Neural cell (in vitro differentiated cells): ENCODE results near the gene MAGI2. TPM values are rescaled to one million over a fixed set of nuclear protein-coding genes. Genes with fewer than 3 reads are reported as not detected.

Experiments
- H2AFZ ChIP-seq: fragments of 200-600, 300-800 bp; sonication (generic), shearing (Covaris generic); 2 replicates; pipeline ENCODE4 v1.6.0; 2014; ENCODE audit warnings: low read depth, mild to moderate bottlenecking, antibody characterized with exemption, low read length, moderate library complexity
- H3F3A ChIP-seq: fragments of 200-600 bp; shearing (Covaris generic); 2 replicates; pipeline ENCODE4 v1.6.1; 2016; ENCODE audit warnings: mild to moderate bottlenecking, moderate library complexity, mixed read lengths, antibody characterized with exemption, low read length; ENCODE audit not compliant: insufficient read depth, poor library complexity, severe bottlenecking
- H3K27ac ChIP-seq: fragments of 200-600, 300-800 bp; sonication (generic), shearing (Covaris generic); 2 replicates; pipeline ENCODE4 v1.5.1; 2014; ENCODE audit warnings: mild to moderate bottlenecking, low read length, moderate library complexity
- H3K27me3 ChIP-seq: fragments of 300-800, 200-600 bp; sonication (generic), shearing (Covaris generic); 2 replicates; pipeline ENCODE4 v1.6.0; 2014; ENCODE audit warnings: mild to moderate bottlenecking, low read depth, low read length, moderate library complexity; ENCODE audit not compliant: insufficient read depth
- H3K36me3 ChIP-seq: fragments of 300-800, 200-600 bp; sonication (generic), shearing (Covaris generic); 2 replicates; pipeline ENCODE4 v1.5.1; 2014; ENCODE audit warnings: mild to moderate bottlenecking, antibody characterized with exemption, low read length, moderate library complexity; ENCODE audit not compliant: insufficient read depth
- H3K4me2 ChIP-seq: fragments of 300-800, 200-600 bp; sonication (generic), shearing (Covaris generic); 2 replicates; pipeline ENCODE4 v1.6.0; 2014; ENCODE audit warnings: mild to moderate bottlenecking, low read length
- H3K4me3 ChIP-seq: fragments of 300-800, 200-600 bp; sonication (generic), shearing (Covaris generic); 2 replicates; pipeline ENCODE4 v1.5.1; 2014; ENCODE audit warnings: mild to moderate bottlenecking, low read length, moderate library complexity
- H3K79me2 ChIP-seq: fragments of 200-600 bp; shearing (Covaris generic); replicated peaks from 2 replicates; pipeline ENCODE4 v1.6.0; 2014; ENCODE audit warnings: mild to moderate bottlenecking, low read length, moderate library complexity; ENCODE audit not compliant: insufficient read depth
- H3K9ac ChIP-seq: fragments of 300-800, 200-600 bp; sonication (generic), shearing (Covaris generic); 2 replicates; pipeline ENCODE4 v1.6.1; 2016; ENCODE audit warnings: mild to moderate bottlenecking, low read length, mixed read lengths
- H3K9me2 ChIP-seq: fragments of 200-600 bp; shearing (Covaris generic); 2 replicates; pipeline ENCODE4 v1.6.1; 2016; ENCODE audit warnings: mild to moderate bottlenecking, low read length, mixed read lengths; ENCODE audit not compliant: insufficient read depth
- H3K9me3 ChIP-seq: fragments of 200-600, 300-800 bp; sonication (generic), shearing (Covaris generic); 2 replicates; pipeline ENCODE4 v1.6.1; 2016; ENCODE audit warnings: mild to moderate bottlenecking, mixed run types, low read length, moderate library complexity, mixed read lengths
- H4K20me1 ChIP-seq: fragments of 200-600 bp; shearing (Covaris generic); 2 replicates; pipeline ENCODE4 v1.6.1; 2016; ENCODE audit warnings: mild to moderate bottlenecking, mixed run types; ENCODE audit not compliant: insufficient read depth
- EP300 ChIP-seq: fragments of 450-650 bp; conservative IDR thresholded peaks from 2 replicates; pipeline ENCODE4 v1.6.1; 2014; ENCODE audit warnings: antibody characterized with exemption, mild to moderate bottlenecking, moderate library complexity; ENCODE audit not compliant: poor library complexity, severe bottlenecking
- EZH2 ChIP-seq: fragments of 200-600, 300-800 bp; shearing (Covaris generic), sonication (generic); IDR thresholded peaks from 2 replicates; pipeline ENCODE4 v1.6.1; 2014; ENCODE audit warnings: antibody characterized with exemption, low read length, borderline replicate concordance, mild to moderate bottlenecking; ENCODE audit not compliant: insufficient read depth, poor library complexity, severe bottlenecking
- MXI1 ChIP-seq: fragments of 450-650 bp; conservative IDR thresholded peaks from 2 replicates; pipeline ENCODE4 v1.6.1; 2014; ENCODE audit warnings: antibody characterized with exemption, mild to moderate bottlenecking; ENCODE audit not compliant: poor library complexity, severe bottlenecking
- POLR2AphosphoS5 ChIP-seq: IDR thresholded peaks from 2 replicates; pipeline ENCODE4 v1.6.1; 2012
- RAD21 ChIP-seq: fragments of 450-650 bp; conservative IDR thresholded peaks from 2 replicates; pipeline ENCODE4 v1.6.1; 2014; ENCODE audit warnings: antibody characterized with exemption, mild to moderate bottlenecking, moderate library complexity
- SMC3 ChIP-seq: fragments of 450-650 bp; conservative IDR thresholded peaks from 2 replicates; pipeline ENCODE4 v1.6.1; 2014; ENCODE audit warnings: antibody characterized with exemption, mild to moderate bottlenecking, moderate library complexity; ENCODE audit not compliant: poor library complexity
- TAF1 ChIP-seq: IDR thresholded peaks from 2 replicates; pipeline ENCODE4 v1.6.1; 2012; ENCODE audit warnings: low read depth
- polyA plus RNA-seq: library from polyadenylated mRNA; depleted of rRNA; stranded (reverse); fragments of >200 nt; gene quantifications from 2 replicates; pipeline ENCODE4 v1.2.3, GENCODE V29; 2014
- TF ChIP-seq, protein P1 (sequence below): fragments of 450-650 bp; IDR thresholded peaks from 2 replicates; pipeline ENCODE4 v1.5.1; 2014; ENCODE audit warnings: antibody characterized with exemption, mild to moderate bottlenecking, moderate library complexity; ENCODE audit not compliant: poor library complexity, severe bottlenecking
- TF ChIP-seq, protein P2 (sequence below): IDR thresholded peaks from 2 replicates; pipeline ENCODE4 v1.6.1; 2012; ENCODE audit warnings: borderline replicate concordance

The MAGI2 gene
- polyA plus RNA-seq, 1 donor from 2014 or later = 19.3 TPM

DNA sequence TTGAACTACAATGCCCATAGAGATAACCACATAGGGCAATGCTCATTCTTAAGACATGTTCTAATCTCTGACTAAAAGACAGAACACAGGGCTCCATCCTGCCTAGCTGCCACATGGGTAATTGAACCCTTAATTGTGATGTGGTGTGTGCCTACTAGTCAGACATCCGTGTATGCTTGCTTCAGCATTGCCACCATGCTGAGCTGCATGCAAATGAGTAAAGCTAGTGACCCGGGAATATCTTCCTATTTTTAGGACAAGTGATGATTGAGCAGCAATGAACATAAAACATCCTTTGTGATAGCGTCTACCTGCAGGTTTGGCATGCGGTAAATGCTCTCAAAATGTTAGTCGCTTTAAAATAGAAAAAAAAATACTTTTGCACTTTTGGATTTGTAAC is 115.8 kb downstream of the MAGI2 start:
- no peak overlapping the region for H3K4me2 ChIP-seq
- H3K9ac ChIP-seq = no peak overlapping the region
- H4K20me1 ChIP-seq = no peaks in the 10 kb centered on the region
- TF ChIP-seq, protein P1, sequence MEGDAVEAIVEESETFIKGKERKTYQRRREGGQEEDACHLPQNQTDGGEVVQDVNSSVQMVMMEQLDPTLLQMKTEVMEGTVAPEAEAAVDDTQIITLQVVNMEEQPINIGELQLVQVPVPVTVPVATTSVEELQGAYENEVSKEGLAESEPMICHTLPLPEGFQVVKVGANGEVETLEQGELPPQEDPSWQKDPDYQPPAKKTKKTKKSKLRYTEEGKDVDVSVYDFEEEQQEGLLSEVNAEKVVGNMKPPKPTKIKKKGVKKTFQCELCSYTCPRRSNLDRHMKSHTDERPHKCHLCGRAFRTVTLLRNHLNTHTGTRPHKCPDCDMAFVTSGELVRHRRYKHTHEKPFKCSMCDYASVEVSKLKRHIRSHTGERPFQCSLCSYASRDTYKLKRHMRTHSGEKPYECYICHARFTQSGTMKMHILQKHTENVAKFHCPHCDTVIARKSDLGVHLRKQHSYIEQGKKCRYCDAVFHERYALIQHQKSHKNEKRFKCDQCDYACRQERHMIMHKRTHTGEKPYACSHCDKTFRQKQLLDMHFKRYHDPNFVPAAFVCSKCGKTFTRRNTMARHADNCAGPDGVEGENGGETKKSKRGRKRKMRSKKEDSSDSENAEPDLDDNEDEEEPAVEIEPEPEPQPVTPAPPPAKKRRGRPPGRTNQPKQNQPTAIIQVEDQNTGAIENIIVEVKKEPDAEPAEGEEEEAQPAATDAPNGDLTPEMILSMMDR = no peak
- TF ChIP-seq EP300 (peak; percentile 56), POLR2AphosphoS5 (peak; percentile 71)
- no peaks in the 10 kb centered on the region for H3K27me3 ChIP-seq
- H3K9me2 ChIP-seq = no peaks in the 10 kb centered on the region
- H3K36me3 ChIP-seq = no peaks in the 10 kb centered on the region
- no peak overlapping the region for H2AFZ ChIP-seq
- H3F3A ChIP-seq = no peaks in the 10 kb centered on the region
- H3K79me2 ChIP-seq = no peaks in the 10 kb centered on the region
- H3K9me3 ChIP-seq = no peaks in the 10 kb centered on the region
- H3K4me3 ChIP-seq = peak overlapping the region; percentile 21
- peak overlapping the region; percentile 4 for H3K27ac ChIP-seq

DNA sequence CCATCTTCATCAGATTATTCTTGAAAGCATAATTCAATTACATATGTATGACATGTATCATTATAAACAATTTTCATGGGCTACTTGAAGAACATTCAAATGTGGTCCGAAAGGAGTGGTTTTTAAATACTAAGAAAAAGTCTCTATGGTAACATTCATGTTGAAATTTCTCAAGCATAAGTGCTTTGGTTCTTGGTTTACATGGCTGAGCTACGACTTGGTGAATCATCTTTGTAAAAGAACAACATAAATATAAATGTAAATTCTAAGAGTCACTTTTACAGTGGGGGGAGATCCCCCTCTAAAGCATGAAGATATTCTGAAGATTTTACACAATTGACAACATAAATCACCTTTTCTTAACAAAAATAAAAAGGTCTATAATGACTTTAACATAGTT is 118.6 kb downstream of the MAGI2 start:
- no peak overlapping the region for H3K4me3 ChIP-seq
- H3K27me3 ChIP-seq = no peaks in the 10 kb centered on the region
- H3F3A ChIP-seq = no peaks in the 10 kb centered on the region
- H3K9me3 ChIP-seq = no peaks in the 10 kb centered on the region
- no peak overlapping the region for H2AFZ ChIP-seq
- H4K20me1 ChIP-seq = no peaks in the 10 kb centered on the region
- H3K27ac ChIP-seq = peak overlapping the region; percentile 34
- H3K9me2 ChIP-seq = no peaks in the 10 kb centered on the region
- no peak overlapping the region for H3K4me2 ChIP-seq
- no peak overlapping the region for H3K9ac ChIP-seq
- TF ChIP-seq EZH2 (no peak), MXI1 (no peak), TAF1 (no peak), SMC3 (no peak), EP300 (no peak), POLR2AphosphoS5 (no peak), RAD21 (no peak)
- TF ChIP-seq, protein P2, sequence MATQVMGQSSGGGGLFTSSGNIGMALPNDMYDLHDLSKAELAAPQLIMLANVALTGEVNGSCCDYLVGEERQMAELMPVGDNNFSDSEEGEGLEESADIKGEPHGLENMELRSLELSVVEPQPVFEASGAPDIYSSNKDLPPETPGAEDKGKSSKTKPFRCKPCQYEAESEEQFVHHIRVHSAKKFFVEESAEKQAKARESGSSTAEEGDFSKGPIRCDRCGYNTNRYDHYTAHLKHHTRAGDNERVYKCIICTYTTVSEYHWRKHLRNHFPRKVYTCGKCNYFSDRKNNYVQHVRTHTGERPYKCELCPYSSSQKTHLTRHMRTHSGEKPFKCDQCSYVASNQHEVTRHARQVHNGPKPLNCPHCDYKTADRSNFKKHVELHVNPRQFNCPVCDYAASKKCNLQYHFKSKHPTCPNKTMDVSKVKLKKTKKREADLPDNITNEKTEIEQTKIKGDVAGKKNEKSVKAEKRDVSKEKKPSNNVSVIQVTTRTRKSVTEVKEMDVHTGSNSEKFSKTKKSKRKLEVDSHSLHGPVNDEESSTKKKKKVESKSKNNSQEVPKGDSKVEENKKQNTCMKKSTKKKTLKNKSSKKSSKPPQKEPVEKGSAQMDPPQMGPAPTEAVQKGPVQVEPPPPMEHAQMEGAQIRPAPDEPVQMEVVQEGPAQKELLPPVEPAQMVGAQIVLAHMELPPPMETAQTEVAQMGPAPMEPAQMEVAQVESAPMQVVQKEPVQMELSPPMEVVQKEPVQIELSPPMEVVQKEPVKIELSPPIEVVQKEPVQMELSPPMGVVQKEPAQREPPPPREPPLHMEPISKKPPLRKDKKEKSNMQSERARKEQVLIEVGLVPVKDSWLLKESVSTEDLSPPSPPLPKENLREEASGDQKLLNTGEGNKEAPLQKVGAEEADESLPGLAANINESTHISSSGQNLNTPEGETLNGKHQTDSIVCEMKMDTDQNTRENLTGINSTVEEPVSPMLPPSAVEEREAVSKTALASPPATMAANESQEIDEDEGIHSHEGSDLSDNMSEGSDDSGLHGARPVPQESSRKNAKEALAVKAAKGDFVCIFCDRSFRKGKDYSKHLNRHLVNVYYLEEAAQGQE = no peak
- TF ChIP-seq, protein P1 = no peak
- H3K36me3 ChIP-seq = no peaks in the 10 kb centered on the region
- H3K79me2 ChIP-seq = no peaks in the 10 kb centered on the region
